GM13977 (cell line): ENCODE data around the gene AGAP3.

ENCODE experiments used
- DNase-seq: peaks from one replicate; pipeline ENCODE4 v3.0.0; 2012; ENCODE audit warnings: low spot score
- in situ Hi-C: fragments of 300-500 bp; cut with MboI; formaldehyde crosslinking; loops from one replicate; pipeline ENCODE4 v1.12.0; 2022; ENCODE audit warnings: low sequenced_read_pairs, low pct_unique_long_range_greater_than_20kb, mixed read lengths, inconsistent platforms; ENCODE audit not compliant: unreplicated experiment
- TF ChIP-seq, protein P1 (sequence below): IDR thresholded peaks from 2 replicates; pipeline ENCODE4 v1.5.1; 2012; ENCODE audit warnings: mild to moderate bottlenecking, control low read depth; ENCODE audit not compliant: insufficient read depth; ENCODE audit errors: extremely low read depth, missing control alignments

AGAP3 gene

GRCh38 chr7:151128716-151129115, 42.4 kb downstream of the AGAP3 start:
- in situ Hi-C loops, result no loop called here

GRCh38 chr7:151129117-151129959, 43.1 kb downstream of the AGAP3 start:
- TF ChIP-seq, protein P1, sequence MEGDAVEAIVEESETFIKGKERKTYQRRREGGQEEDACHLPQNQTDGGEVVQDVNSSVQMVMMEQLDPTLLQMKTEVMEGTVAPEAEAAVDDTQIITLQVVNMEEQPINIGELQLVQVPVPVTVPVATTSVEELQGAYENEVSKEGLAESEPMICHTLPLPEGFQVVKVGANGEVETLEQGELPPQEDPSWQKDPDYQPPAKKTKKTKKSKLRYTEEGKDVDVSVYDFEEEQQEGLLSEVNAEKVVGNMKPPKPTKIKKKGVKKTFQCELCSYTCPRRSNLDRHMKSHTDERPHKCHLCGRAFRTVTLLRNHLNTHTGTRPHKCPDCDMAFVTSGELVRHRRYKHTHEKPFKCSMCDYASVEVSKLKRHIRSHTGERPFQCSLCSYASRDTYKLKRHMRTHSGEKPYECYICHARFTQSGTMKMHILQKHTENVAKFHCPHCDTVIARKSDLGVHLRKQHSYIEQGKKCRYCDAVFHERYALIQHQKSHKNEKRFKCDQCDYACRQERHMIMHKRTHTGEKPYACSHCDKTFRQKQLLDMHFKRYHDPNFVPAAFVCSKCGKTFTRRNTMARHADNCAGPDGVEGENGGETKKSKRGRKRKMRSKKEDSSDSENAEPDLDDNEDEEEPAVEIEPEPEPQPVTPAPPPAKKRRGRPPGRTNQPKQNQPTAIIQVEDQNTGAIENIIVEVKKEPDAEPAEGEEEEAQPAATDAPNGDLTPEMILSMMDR, result no peak
- in situ Hi-C loops, result no loop called here
- no peak for DNase-seq

More at GRCh38 chr7:151128716-151129115, 42.4 kb downstream of the AGAP3 start:
- TF ChIP-seq, protein P1, result no peak
- no peak for DNase-seq

DNA sequence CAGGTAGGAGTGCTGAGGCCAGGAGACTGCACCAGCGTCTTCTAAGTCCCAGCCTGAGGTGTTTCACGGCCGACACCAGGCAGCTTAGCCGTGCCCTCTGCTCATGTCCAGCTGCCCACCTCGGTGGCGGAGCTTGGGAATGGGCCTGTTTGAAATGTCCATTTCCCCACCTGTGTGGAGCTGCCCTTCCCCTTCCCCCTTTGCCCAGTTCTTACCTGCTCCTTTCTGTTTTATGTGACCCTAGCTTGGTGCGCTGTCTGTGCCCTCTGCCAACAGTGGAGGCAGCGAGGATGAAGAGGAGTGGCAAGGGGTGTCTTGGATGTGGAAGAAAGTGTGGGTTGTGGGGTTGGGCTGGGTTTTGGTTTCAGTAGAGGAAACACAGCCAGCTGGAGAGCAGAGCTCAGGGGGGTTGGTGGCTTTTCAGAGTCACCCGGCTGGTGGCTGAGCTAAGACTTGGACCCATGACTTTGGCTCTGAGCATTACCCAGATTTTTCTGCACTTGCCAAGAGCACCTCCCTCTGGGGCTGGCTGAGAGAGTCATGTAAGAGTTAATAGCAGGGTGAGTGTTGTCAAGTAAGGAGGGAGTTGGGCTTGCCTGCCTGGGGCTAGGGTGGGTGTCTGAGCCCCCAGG, 43.8 kb downstream of the AGAP3 start:
- in situ Hi-C loops, result no loop called here

DNA sequence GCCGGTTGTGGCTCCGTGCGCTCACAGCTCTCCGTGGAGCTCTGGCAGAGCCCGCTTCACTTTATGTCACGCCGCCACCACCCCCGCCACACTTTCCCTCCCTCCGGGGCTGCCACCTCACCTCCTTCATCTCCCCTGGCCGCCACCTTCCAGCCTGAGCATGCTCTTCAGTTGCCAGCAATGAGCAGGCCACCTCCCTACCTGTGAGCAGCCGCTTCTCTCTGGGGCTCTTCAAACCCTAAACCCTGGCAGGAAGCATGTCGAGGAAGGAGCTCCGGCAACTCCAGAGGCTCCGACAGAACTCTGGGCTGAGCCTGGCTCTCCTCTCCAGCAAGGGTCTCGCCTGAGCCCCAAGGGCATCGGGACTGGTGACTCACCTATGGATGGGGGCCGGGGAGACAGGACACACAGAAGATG, 44.5 kb downstream of the AGAP3 start:
- in situ Hi-C loops, result no loop called here
- TF ChIP-seq, protein P1, result no peak
- DNase-seq, result no peak

More for the DNA sequence above, 43.8 kb downstream of the AGAP3 start:
- TF ChIP-seq, protein P1, result no peak
- no peak for DNase-seq

- DNase-seq, result no peak
- TF ChIP-seq, protein P1, result no peak
- in situ Hi-C loops, result no loop called here
These were observed 44.9 kb downstream of the AGAP3 start for GRCh38 chr7:151131224-151131591.

- in situ Hi-C loops, result no loop called here
- no peak for DNase-seq
- TF ChIP-seq, protein P1, result no peak
These were observed 45.5 kb downstream of the AGAP3 start for GRCh38 chr7:151131592-151132293.
